ENCODE data around the gene TINCR. TPM values are rescaled to one million over a fixed set of nuclear protein-coding genes. Genes with fewer than 3 reads are reported as not detected.

The TINCR gene
- total RNA-seq, 1 experiment from 2014 or later = 0.17 TPM

DNA sequence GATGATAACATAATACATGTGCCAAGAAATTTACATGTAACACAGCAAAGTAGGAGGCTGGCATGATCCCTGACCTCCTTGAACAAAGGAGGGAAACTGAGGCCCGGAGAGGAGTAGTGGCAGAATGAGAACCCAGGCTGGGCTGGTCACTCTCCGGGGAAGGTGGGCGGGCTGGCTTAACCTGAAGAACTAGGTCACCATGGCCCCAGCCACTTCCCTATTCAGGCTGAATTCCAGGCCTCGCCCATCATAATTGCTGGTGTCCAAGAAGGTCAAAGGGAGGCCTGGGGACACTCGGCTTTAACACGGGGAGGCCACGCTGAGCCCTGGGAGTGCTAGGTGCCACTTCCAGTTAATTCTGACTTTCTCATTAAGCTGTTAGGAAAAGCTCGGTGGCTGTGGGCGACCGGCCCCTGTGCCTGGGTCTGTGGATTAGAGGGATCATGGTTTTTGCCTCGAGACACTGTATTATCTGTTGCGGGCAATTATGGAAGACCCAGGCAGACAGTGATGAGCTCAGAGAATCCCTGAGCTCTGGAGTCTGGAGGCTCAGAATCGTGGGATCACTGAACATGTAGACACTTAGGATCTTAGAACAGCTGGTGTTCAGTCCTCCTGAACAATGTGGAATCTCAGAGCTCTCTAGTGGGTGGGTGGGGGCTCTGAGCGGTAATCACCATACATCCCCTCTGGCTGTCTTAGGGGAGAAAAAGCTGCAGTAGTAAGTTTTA lies 5.0 kb upstream of the TINCR start:
- Histone ChIP-seq H4K91ac (ENCODE audit: insufficient read length, low read depth, low read length) (no peak overlapping the region), H4K8ac (replicated peaks; ENCODE audit: insufficient read length, low read depth, low read length) (no peak overlapping the region), H3T11ph (ENCODE audit: low read length) (no peak overlapping the region), H3K18ac (ENCODE audit: insufficient read length, low read depth, low read length) (no peak overlapping the region), H3K79me2 (ENCODE audit: insufficient read depth, low read length) (no peaks in the 10 kb centered on the region), H2BK12ac (ENCODE audit: insufficient read length, low read depth, low read length) (no peak overlapping the region), H3K4me1 (ENCODE audit: insufficient read depth, low read length) (no peaks in the 10 kb centered on the region; the same call in 1 of the 2 replicates), H2BK5ac (ENCODE audit: insufficient read length, low read length) (no peak overlapping the region), H2AFZ (ENCODE audit: low read length) (no peak overlapping the region), H3K23ac (ENCODE audit: insufficient read length, low read depth, low read length) (no peak overlapping the region), H4K5ac (ENCODE audit: insufficient read length, low read depth, low read length) (no peak overlapping the region), H2AK5ac (ENCODE audit: insufficient read length, low read length) (no peak overlapping the region), H3K14ac (ENCODE audit: insufficient read depth, low read length) (no peak overlapping the region), H3K23me2 (ENCODE audit: insufficient read length, low read depth, low read length, poor library complexity, severe bottlenecking) (no peaks in the 10 kb centered on the region), H3K4me2 (ENCODE audit: insufficient read depth, insufficient read length, low read length) (no peak overlapping the region), H3K79me1 (ENCODE audit: insufficient read depth, low read depth, low read length, poor library complexity, severe bottlenecking) (no peaks in the 10 kb centered on the region), H2BK15ac (ENCODE audit: low read depth, low read length) (no peak overlapping the region), H3K9me3 (ENCODE audit: control insufficient read depth, low read depth, low read length) (no peaks in the 10 kb centered on the region), H3K4ac (ENCODE audit: low read depth, low read length) (no peak overlapping the region), H3K56ac (ENCODE audit: insufficient read length, low read depth, low read length) (no peak overlapping the region), H4K20me1 (ENCODE audit: control insufficient read depth, insufficient read depth, insufficient read length) (no peaks in the 10 kb centered on the region), H3K27me3 (ENCODE audit: insufficient read depth, low read length) (peaks cover 4% of the 10 kb centered on the region; the same call in 1 of the 2 replicates), H3K27ac (ENCODE audit: insufficient read length, low read depth, low read length) (no peak overlapping the region), H3K9ac (ENCODE audit: extremely low read depth, insufficient read length, low read length) (no peak overlapping the region), H2BK120ac (ENCODE audit: low read depth, low read length, poor library complexity, severe bottlenecking) (no peak overlapping the region), H2BK20ac (ENCODE audit: low read depth, low read length, poor library complexity, severe bottlenecking) (no peak overlapping the region)
- no CpG with 5 or more reads among the region's 14 CpGs for WGBS (ENCODE audit: extremely low coverage, insufficient read length, low lambda C conversion rate)
- DNase-seq = no peak
- Mint-ChIP-seq H3K27ac (no peak overlapping the region), H3K4me3 (no peak overlapping the region), H3K9me3 (peaks cover 3 to 5% of the 10 kb centered on the region in 2 experiments; a peak in 3 of 5 replicates), H3K36me3 (ENCODE audit: insufficient read depth in 1 of 3, low read depth in 3 of 3) (no peaks in the 10 kb centered on the region), H3K4me1 (peaks cover 2% of the 10 kb centered on the region in 2 experiments), H3K27me3 (ENCODE audit: low read depth) (peaks cover 28% of the 10 kb centered on the region)
- TF ChIP-seq, protein P1, sequence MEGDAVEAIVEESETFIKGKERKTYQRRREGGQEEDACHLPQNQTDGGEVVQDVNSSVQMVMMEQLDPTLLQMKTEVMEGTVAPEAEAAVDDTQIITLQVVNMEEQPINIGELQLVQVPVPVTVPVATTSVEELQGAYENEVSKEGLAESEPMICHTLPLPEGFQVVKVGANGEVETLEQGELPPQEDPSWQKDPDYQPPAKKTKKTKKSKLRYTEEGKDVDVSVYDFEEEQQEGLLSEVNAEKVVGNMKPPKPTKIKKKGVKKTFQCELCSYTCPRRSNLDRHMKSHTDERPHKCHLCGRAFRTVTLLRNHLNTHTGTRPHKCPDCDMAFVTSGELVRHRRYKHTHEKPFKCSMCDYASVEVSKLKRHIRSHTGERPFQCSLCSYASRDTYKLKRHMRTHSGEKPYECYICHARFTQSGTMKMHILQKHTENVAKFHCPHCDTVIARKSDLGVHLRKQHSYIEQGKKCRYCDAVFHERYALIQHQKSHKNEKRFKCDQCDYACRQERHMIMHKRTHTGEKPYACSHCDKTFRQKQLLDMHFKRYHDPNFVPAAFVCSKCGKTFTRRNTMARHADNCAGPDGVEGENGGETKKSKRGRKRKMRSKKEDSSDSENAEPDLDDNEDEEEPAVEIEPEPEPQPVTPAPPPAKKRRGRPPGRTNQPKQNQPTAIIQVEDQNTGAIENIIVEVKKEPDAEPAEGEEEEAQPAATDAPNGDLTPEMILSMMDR (conservative IDR thresholded peaks at IDR 0.05) = no peak
